HG03025 (cell line): Measurements from ENCODE around the gene BAG5.

Source experiments
- ATAC-seq: cut with Tn5 transposase; IDR thresholded peaks from one replicate; pipeline ENCODE4 v1.9.1; 2021; ENCODE audit warnings: mild to moderate bottlenecking, moderate library complexity; ENCODE audit not compliant: unreplicated experiment, low FRiP score

BAG5 gene

DNA sequence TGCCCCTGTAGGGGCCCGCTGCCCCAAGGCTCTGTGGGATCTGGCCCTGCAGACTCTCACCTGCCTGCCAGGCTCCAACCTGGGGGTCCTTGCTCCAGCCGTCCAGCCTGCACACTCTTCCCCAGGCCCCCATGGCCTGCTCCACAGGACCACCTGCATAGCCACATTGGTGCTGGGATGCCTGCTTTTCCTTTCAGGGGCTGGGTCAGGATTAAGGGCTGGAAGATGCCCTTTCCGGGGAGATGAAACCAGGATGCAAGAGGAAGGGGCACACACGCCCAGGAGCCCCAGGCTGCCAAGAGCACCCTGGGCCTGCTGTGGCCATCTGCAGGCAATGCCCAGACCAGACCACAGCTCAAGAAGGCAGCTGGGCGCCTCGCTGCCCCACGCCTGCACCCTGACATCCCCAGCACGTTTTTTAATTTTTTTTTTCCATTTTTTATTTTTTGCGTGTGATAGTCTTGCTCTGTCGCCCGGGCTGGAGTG lies 15.0 kb downstream of the BAG5 start:
- ATAC-seq = no peak

DNA sequence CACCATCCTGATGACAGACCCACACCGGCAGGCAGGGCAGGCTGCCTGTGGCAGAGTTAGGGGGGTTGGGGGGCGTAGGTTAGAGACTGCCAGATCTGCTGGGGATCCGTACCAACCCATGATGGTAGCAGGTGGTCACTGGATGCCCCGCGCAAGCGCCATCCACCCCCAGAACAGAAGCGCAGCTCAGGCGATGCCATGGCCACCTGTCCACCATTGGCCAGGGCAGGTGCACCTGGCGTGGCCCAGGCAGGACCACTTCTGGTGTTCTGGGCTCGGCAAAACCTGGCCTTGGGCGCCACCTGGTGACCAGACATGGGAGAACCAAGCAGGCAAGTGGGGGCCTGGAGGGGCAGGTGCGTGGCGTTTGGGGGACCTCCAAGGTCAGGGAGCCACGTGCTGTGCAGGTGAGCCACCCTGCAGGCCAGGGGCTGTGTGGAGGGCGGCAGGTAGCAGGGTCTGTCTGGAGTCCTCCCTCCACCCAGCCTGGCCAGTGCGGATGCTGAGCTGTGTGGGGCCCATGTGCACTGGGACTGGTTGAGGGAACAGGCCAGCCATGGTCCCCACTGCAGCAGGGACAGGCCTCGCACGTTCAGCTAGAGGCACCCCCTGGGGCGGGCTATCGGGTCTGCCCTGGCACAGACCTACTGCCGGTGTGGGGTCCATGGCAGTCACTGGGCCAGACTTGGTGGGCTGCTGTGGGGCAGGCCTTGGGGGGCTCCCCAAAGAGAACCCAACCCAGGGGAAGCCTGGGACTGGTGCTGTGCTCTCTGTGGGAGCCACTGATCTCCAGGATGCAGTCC lies 15.6 kb downstream of the BAG5 start:
- ATAC-seq = no peak

DNA sequence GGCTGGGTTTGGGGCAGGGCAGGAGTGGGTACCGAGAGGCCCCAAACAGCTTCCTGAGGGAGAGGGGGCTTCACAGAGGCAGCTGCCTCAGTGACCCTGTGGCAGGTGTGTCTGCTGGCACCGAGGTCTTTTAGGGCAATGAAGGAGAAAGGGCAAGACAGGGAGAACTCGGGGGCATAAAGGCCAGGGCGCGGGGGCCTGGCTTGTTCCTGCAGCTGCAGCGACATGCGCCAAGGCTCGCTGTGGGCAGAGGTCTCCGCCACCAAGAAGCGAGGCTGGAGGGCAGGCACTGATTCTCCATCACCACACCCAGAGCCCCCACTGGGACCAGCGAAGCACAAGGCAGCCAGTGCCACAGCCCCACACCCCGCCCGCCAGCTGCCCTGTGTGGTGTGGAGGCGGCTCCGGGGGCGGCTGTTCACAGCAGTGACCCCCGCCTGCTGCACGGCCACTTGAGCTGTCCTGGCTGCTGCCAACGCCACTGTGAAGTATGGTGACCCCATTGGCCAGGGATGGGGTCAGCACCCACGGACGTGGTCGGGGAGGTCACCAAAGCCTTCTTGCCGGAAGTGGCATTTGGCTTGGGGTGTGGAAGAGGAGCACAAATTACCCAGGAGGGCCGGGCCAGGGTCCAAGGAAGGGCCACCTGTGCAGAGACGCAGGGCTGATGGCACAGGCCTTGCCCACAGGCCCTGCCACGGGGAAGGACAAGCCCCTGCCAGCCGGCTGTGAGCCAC lies 16.4 kb downstream of the BAG5 start:
- ATAC-seq = no peak

DNA sequence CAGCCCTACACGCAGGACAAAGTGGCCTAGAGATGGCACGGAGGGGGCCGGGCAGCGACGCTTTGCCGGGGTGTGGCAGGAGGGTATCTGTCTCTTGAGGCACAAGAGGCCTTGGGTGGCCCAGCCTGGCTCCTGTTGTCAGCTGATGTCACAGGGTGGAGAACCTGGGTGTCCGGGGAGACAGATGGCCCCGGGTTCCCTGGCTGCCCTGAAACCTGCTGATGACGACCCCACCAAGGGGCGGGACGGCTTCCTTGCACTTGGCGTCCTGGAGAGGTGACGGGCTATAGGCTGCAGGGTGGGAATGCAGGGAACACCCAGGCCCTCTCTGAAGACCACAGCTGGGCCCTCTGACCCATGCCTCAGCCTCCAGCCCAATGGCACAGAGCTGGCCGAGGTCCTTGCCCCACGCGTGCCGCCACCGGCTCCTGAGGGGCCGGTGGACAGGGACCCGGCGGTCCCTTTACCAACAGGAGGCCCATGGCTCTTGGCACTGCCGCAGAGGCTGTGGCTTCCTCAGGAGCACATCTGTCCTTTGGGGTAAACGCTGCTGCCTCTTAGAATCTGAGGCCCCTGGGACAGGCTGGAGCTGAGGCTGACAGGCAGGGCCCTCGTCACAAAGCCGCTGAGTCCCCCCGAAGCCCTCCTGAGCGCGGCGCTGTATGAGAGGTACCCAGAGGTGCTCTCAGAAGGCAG lies 17.1 kb downstream of the BAG5 start:
- no peak for ATAC-seq

DNA sequence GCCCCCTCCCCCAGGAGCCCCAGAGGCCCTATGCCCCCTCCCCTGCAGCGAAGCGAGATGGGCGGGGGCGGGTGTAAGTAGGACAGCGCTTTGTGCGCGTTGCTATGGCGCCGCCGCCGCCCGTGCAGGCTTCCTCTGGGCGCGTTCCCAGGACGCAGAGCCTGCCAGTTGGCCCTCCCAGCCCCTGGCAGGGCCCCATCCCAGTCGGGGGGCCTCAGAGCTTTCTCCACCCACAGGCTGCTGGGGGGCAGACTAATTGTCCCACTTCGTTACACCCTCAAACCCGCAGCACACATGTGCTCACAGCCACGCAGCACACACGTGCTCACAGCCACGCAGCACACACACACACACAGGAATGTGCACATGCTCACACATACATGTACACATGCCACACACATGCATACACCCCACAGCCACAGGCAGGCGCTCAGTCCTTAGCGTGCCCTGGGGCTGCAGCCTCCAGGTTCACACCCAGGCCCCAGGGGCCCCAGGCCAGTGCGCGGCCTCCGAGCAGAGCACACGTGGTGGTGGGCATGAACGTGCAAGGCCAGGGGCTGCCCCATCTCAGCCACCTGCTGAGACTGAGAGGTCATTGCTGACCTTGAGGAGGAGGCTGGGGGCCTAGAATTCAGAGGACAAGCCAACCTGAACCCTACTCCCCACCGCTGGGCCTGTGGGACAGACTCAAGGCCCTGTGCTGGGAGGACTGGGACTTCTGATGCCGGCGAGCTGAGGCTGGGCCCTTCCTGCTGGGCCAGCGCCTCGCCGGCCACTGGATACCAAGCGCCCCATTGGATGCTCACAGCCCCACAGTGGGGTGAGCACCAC lies 17.9 kb downstream of the BAG5 start:
- ATAC-seq = no peak

DNA sequence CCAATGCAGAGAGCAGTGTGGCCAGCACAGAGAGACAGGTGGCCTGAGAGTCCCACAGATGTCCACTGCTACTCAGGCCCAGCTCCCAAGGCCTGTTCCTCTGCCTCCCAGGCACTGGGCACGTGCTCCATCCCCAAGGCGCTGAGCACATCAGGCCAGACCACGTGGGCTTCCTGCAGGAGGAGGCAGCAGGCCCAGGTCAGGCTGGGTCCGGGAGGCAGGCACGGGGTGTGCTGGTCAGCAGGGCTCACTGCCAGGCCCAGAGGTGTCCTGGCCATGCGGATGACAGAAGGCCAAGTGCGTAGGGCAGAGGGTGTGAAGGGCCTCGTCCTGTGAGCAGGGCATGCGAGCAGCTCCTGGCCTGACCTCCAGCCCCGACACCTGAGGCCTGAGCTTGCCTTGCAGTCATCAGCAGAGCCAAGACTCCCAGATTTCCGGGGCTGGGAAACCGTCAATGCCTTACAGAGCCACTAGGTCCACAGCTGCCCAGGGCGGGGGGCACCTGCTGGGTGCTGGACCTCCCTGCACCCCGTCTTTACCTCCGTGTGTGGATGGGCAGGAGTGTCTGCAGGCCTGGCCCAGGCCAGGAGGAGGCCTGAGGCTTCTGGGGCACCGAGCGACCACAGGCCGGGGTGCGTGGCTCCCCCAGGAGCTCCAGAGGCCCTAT lies 18.6 kb downstream of the BAG5 start:
- ATAC-seq = no peak

DNA sequence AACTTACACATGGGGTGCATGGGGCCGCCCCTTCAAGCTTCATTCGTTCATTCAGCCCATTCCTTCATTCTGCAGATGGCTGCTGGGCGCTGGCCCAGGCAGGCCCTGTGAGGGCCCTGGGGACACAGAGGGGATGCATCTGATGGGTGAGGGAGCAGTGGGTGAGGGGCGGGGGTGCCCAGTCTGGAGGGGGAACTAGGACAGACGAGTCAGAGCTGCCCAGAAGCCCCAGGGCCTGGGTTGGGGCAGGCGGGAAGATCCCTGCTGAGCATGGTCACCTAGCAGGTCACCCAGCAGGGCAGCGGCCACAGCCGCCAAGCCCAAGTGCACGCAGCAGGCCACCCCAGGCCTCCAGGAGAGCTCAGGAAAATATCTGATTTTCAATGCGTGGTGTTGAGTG lies 19.3 kb downstream of the BAG5 start:
- no peak for ATAC-seq

DNA sequence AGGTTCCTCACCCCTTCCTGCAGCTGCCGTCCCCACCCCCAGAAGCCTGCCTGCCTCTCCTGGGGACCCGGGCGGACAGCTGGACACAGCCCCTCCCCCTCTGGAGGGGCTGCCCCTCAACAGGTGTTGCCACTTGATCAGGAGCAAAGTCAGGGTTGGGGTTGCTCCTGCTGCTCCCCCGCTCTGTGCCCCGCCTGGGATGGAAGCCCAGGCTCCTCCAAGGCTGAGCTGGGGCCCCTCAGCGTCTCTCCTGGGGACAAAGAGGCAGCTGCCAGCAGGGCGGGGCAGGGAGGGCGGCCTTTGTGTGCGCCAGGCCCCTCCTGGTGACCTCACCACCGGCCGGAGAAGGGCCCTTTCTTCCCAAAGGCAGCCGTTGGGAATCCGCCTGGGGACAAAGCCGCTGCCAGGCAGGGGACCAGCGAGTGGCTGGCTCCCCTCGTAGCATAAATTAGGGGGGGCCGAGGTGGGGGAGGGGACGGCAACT lies 19.8 kb downstream of the BAG5 start:
- no peak for ATAC-seq

DNA sequence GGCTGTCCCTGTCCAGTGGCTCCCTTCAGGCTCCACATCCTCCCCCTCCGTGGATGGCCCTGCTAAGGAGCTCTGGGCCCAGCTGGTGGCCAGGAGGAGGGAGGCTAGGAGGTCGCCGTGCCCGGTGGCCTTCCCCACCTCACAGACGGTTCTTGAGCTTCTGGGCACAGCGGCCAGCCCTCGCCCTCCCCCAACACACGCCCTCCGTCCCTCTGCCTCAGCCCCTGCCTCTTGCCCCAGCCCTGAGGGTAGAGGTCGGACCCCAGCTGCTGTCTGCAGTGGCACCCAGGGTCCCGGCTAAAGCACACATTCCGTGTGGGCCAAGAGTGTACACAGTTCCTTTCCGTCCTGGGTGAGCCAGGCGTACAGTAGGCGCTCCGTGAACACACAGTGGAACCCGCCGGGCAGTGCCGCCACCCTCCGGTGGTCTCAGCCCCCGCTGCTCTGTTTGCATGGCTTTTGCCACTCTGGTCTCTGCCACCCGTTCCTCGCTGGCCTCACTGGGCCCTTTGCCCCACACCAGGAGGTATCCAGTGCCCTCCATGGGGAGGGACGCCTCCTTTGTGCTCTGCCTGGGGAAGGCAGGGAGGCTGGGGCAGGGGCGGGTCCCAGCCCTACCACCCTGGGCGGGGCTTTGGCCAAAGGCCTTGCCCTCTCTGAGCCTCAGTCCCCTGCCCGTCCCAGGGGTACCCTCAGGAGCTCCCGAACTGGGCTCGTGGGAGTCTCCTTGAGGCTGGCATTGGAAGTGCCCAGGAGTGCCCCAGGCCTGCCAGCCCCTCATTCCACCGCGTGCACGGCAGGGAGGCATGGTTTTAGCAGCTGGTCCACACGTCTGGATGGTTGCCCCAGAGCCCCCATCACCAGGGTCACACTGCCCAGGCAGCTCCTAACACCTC lies 20.5 kb downstream of the BAG5 start:
- ATAC-seq = no peak

DNA sequence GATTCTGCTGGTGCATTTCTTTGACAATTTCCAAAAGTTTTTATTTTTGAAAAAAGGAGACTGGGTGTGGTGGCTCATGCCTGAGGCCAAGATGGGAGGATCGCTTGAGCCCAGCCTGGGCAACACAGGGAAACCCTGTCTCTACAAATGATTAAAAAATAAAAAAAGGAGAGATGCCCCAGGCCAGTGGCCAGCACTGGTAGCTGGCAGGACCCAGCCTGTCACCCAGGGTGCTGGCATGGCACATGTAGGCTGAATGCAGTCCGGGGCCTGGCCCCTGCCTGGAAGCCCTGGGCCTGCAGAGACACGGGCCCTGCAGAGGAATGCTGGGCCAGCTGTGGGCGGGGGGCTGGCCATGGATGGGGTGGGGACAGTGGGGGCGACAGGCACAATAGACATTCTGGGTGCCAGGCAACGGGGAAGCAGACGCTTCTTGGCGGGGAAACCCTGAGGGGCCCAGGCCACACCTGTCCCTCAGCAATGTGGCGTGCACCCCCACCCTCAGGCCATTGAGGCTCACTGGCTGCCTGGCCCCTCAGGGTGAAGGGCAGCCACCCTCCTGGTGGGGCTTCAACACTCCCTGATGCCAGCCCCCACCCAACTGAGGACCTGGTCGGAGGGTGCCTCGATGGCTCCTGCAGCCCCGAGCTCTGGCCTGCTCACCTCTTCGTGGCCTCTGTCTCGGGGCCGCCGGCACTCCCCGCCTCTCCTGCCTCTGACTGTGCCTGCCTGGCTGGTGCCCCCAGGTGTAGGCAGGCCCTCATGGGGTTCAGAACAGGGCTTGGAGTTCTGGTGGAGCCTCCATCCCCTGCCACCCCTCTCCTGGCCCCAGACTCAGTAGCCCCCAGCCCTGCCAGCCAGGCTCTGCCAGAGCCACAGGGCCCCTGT lies 21.4 kb downstream of the BAG5 start:
- no peak for ATAC-seq

DNA sequence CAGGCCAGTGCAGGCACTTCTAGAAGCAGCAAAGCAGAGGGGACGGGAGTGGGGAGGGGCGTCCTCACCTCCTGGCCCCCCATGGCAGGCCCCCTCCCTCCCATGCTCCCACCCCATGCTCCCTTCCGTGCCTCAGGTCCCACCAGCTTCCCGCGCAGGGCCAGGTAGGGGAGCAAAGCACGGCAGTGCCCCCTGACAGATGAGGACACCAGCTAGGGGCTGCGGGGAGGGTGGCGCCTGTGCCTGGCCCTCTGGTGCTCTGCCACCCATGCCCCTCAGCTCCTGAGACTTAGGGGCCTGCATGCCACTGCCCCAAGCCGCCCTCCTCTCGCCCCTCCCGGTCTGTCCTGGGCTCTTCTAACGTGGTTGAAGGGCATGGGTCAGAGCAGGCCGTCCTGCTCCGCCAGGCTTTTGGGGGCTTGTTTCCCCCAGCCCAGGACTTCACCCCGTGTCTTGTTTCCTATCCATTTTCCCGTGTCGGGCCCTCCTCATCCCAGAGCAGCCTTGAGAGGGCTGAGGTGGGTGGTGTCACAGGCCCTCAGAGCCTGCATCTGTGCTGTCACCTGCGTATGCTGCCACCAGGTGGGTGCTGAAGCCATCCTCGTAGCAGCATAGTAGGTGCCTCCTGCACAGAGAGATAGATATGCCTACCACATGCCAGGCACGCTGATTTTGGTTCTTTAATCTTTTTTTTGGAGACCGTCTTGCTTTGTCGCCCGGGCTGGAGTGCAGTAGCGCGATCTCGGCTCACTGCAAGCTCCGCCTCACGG lies 23.2 kb downstream of the BAG5 start:
- ATAC-seq = no peak

DNA sequence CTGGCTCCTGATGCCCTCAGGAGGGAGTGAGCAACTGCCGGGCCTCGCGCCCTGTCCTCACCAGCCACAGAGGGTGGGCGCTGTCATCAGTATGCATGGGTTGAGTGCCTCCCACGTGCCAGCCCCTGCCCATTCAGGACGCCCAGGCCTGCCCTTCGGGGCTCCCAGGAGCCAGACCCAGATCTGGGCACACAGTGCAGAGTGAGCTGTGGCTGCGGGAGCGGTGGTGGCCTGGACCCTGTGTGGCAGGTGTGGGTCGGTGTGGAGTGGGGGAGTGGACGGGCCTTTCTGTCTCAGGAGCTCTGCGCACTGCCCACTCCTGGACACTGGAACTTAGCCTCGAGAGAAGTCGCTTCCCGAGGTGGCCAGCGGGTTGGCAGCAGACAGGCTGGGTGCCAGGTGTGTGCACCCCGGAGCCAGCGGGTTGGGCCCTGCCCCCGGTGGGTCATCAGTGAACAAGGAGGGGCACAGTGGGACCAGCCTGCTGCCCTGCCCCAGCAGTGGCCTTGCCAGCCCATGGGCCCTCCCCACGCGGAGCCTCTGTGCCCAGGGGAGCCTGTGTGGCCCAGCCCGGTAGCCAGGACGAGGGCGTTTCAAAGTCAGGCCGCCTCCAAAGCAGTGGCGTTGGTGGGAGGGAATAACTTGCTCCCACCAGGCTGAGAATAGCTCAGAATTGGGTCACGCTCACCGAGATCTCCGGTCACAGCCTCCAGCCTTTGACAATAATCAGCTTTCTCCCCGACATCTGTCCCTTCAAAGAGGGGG lies 24.0 kb downstream of the BAG5 start:
- ATAC-seq = no peak

DNA sequence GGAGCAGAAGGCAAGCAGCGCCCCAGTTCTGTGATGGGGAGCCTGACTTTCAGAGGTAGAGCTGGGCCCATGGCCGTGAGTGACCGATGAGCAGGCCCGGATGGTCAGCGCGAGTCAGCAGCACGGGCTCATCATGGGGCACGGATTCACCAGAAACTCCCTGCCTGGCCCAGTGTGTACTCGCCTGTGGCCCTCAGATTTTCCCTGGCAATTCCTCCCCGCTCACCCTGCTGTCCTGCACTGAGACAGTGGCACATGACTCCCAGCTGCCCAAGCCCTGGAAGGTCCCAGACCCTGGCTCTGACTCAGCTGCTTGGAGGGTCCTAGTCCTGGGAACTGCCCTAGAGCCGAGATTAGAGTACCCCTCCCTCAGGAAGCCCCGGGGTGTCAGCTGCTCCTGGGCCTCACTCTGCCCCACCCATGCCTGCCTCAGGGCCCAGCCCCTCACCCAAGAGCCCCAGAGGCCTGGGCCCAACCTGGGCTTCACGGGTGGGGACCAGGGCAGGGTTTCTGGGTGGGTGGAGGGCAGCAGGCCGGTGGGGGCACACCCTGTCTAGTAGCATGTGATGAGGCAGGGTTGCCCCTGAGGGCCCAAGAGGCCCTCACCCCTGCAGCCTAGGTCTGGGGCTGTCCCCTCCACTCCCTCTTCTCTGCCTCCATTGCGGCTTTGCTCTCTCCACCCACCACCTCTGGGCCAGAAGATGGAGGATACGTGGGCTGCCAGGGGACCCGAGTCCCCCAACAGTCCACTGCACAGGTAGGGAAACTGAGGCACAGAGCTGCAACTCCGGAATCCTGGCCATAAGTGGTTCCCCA lies 25.1 kb downstream of the BAG5 start:
- no peak for ATAC-seq

DNA sequence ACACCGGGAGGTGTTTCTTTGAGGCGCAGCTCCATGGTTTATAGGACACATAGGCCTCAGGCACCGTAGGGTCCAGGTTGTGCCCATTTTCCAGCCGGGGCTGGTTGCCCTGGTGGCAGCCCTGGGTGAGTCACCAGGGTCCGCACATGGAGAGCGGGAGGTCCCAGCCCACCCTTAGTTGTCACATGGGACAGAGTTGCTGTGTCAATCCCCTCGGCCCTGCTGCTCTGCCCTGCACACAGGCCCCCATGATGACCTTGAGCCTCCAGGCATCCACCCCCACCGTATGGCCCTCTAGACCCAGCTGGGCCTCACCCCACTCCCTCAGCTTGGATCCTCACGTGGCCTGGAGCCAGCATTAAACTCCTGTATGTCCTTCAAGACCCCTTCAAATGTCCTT lies 25.8 kb downstream of the BAG5 start:
- no peak for ATAC-seq

DNA sequence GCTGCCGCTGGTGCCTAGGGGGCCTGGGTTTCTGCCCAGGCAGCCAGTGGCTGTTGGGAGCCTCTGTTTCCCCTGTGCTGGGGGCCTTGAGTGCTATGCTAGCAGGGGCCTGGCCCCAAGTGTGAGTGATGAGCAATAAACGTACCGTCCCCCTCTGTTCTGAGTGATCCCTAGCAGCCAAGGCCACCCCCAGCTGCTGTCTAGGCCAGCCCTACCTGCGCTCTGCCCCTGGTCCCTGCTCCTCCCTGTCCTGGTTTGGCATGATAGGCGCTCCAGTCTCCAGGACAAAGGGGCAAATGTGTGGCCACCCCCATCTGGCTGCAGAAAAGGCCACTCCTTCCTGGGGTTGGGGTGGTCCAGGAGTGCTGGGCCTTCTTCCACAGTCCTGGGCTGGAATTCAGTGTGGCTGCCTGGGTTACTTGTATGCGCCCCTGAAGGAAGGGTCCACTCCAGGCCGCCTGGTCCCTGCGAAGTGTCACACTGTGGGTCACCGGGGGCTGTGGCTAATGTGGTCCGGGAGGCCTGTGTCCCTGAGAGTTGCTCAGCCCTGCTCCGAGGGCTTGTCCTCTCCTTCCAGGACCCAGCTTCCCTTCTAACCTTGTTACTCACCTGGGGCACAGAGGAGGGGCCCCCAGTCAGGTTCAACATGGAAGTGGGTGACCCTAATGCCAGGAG lies 26.4 kb downstream of the BAG5 start:
- ATAC-seq = no peak
